Stimulated activated CD8-positive, alpha-beta memory T cell treated with anti-CD3 and anti-CD28 coated beads, Interleukin-2, amount 100 ng/mL, for 1 hour (primary cell): ENCODE measurements around the gene CFAP74.

Source experiments
- DNase-seq, 2 donors: peaks; one replicate each; pipeline ENCODE4 v3.0.0-alpha.2; 2020; ENCODE audit warnings: low read depth in 2 of 2

CFAP74 gene, protein sequence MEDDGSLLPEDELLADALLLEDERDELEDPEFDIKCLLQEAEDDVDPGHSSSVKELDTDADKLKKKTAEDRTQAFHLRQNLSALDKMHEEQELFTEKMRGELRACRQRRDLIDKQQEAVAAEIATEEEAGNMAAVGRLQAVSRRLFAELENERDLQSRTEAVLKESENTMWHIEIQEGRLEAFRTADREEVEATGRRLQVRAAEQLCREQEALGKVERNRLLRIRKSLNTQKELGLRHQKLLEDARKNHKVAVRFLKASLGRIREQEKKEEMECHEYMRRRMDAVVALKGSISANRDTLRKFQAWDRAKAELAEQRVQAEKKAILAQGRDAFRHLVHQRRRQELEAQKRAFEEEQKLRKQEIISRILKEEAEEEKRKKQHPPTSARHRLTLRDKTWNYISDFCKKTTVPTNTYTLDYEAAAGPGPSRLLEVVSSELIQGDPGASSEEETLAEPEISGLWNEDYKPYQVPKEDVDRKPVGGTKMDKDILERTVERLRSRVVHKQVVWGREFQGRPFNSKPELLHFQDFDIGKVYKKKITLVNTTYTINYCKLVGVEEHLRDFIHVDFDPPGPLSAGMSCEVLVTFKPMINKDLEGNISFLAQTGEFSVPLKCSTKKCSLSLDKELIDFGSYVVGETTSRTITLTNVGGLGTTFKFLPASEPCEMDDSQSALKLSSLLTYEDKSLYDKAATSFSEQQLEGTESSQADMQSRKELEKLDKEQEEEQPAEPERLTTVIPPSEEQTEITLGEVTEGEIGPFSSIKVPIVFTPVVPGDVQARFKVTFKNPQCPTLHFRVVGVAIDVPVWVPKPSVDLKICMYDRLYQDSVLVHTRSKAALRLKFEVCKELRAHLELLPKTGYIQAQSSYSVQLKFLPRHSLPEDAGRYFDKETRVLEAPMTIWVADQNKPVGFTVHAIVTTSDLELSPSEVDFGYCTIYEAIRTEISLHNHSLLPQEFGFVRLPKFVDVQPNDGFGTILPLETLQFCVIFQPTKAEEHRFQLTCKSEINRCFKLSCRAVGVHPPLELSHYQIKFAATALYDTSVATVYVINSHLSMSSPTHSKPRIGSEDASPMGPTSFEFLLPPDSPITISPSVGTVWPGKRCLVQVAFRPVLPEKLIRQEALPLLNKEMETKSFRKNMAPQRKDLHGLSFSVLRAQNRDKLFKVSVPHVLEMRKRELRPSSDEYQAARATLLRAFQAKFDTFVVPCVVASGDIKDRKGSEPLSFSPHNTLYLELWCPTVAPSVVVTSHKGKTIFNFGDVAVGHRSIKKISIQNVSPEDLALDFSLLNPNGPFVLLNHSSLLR (N-terminal part only)

DNA sequence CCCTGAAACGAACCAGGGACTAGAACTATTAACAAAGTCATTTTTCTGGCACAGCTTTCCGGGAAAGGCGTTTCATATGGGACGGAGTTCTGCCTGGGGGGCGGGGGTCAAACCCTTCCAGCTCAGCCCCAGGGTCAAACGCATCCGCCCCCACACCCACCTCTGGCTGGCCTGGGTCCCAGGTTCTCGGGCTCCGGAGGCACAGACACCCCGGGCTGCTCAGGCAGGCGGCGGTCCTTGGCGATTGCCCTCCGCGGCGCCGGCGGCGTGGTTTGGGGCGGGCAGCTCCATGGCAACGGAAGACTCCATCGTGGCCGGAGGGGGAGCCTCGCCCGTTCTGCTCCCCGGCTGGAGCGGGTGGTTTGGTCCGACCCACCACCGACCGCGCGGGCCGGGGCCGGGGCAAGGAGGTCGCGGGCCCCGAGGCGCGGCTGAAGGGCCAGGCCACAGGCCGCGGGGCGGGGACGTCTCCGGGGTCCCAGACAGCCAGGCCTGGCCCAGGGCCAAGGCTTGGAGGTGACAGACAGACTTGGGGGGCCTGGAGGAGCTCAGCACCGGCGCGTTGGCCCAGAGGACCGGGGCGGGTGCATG, at the start of gene CFAP74:
TSS of gene CFAP74 (minus strand) at position 246 of the 591 bp plus-strand sequence. CDS start 12,830 bp downstream, outside the sequence.
- DNase-seq = no peak

DNA sequence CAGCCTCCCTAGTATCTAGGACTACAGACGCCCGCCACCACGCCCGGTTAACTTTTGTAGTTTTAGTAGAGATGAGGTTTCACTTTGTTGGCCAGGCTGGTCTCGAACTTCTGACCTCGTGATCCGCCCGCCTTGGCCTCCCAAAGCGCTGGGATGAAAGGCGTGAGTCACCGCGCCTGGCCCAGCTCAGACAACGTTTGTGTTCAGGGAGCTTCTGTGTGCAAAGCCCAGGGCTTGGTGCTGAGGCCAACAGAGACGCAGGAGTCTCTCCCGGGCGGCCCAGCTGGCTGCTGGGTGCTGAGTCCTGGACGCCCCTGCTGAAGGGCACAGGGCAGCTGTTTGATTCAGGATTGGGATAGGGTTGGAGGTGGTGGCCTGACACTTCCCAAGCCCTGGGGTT, 49.6 kb upstream of the CFAP74 start:
- no peak for DNase-seq

DNA sequence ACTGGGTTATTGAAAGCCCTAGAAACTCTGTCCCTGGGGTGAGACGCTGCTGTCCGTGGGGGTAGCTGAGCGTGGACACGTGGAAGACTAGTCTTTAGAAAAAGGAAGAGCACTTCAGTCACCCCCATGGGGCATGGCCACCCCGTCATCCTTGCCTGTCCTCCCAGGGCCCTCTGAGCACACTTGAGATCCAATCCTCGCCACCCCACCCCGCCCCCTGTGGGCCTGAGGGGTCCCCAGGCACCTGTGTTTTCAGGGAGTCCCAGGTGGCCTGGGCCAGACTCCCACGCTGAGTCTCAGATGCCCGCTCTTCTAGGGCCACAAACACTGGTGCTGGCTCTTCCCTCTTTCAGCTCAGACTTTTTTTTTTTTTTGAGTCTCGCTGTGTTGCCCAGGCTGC, 49.2 kb upstream of the CFAP74 start:
- DNase-seq = no peak

DNA sequence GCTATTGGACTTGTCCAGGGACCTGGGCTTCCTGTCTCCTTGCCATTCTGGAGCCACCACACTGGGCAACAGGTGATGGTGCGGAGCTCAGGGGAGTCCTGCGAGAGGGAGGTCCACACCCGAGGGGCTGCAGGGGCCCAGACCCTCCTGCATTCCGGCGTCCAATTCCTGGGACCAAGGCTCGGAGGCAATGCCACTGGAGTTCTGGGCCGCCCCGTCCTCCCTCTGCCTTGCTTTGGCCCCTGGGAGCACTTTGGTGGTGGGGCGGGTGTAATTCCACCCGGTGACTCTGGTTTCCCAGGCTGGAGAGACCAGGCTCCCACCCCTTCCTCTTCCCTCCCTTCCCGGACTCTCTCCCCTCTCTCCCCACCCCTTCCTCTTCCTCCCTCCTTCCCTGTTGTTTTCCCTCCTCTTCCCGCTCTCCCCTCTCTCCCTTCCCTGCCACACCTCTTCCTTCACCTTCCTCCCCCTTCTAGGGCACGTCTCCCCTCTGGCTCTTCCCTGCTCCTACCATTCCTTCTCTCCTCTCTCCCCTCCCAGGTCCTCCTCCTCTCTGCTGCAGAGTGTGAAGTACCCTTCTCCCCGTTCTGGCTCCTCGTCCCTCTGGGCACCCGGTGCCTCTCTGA, 48.6 kb upstream of the CFAP74 start:
- DNase-seq = no peak

DNA sequence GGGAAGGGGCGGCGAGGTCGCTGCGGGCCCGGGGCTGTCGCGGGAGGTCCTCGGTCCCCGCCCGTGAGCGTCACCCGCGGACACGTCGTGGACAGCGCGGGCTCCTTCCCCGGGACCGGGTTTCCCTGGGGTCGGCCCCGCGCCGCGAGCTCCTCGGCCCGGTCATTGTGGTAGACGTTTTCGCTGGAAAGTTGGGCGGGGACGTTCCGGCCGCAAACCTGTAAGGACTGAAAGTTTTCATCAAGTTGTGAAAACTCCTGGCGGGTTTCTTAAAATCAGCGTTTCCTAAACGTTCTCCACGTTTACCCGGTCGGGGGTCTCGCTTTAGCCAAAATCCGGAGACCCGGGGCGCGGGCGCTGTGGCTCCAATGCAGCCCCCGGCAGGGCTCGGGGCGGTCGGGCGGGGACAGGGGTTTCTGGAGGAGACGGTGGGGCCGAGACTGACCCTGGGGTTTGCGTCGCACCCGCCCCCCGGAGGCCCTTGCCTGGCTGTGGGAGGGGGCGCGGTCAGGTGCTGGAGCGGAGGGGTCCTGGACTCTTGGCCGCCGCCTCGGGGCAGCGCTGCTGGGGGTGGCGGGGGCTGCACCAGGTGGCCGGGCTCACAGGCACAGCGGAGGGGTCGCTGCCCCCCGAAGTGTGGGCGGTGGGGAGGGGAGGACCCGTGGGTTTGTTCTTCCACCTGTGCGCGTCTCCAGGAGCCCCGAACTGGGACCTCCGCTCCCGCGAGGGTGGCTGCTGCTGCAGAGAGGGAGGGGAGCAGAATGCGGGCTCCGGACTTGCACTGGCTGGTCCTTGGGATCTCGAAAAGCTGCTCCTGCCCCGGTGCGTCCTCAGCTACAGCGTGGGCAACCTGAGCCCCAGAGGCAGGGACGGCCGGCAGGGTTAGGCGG, 47.5 kb upstream of the CFAP74 start:
- no peak for DNase-seq

DNA sequence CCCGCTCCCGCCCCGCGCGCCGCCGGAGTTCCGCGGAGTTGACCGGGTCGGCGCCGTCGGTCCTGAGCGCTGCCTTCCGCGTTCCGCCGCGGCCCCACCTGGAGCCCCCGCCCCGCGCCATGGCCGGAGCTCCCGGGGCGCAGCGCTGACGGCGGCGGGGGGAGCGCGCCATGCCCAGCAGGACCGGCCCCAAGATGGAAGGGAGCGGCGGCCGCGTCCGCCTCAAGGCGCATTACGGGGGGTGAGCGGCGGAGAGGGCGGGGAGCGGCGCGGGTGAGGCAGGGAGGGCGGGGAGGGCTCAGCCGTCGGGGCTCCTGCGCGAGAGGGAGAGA, 46.8 kb upstream of the CFAP74 start:
- peak in 1 of 2 donors; percentile 11 for DNase-seq

DNA sequence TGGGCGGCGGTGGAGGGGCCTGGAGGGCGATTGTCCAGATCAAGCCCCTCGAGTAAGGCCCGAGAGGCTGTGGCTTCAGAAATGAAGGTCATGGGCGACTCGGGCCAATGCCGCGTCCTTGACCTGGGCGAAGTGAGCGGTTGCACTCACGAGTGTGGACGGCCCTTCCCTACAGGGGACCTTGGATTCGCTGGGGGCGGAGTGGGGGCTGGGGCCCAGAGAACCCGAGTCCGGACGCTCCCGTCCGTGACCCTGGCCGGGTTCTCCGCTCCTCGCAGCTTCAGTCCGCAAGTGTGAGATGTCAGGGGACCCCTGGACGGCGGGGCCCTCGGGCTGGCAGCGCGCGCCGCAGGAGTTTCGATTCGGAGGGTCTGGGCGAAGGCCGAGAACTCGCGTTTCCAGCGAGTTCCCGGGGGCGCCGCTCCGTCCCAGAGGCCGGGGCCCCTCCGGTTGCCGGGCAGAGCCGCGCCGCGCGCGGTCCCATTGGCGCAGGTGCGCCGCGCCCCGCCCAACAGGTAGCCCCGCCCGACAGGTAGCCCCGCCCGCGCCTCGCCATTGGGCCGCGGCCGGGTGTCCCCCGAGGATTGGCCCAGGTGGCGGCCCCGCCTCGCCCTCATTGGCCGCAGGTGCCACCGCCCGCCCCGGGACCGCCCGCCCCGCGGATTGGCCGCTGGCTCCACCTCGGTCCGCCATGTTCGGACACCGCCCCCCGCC, 46.3 kb upstream of the CFAP74 start, which contains the start of gene PRKCZ:
TSS of gene PRKCZ (plus strand) at position 694 of the 714 bp plus-strand sequence. CDS start 220 bp downstream, outside the sequence.
- peak; percentile 85 to 91 for DNase-seq

DNA sequence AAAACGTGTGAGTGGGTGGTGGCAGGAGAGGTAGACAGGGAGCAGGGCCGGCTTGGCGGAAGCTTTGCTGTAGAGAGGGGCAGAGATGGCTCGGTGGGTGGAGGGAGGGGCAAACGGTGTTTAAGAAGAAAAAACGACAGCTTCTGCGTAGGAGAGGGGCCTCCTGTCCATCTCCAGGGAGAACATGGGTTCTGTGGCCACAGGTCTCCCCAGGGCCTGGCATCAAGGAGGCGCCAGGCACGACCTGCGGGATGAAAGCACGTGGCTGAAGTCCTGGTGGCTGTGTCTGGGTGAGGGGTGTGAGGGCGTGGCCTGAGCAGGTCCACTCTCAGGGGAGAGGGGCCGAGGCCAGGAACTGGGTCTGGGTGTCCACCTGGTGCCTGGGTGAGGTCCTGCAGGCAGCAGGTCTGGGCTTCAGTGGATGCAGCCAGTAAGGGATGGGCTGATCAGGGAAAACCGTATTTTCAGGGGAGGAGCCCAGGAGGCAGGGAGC, 45.7 kb upstream of the CFAP74 start:
- no peak for DNase-seq

DNA sequence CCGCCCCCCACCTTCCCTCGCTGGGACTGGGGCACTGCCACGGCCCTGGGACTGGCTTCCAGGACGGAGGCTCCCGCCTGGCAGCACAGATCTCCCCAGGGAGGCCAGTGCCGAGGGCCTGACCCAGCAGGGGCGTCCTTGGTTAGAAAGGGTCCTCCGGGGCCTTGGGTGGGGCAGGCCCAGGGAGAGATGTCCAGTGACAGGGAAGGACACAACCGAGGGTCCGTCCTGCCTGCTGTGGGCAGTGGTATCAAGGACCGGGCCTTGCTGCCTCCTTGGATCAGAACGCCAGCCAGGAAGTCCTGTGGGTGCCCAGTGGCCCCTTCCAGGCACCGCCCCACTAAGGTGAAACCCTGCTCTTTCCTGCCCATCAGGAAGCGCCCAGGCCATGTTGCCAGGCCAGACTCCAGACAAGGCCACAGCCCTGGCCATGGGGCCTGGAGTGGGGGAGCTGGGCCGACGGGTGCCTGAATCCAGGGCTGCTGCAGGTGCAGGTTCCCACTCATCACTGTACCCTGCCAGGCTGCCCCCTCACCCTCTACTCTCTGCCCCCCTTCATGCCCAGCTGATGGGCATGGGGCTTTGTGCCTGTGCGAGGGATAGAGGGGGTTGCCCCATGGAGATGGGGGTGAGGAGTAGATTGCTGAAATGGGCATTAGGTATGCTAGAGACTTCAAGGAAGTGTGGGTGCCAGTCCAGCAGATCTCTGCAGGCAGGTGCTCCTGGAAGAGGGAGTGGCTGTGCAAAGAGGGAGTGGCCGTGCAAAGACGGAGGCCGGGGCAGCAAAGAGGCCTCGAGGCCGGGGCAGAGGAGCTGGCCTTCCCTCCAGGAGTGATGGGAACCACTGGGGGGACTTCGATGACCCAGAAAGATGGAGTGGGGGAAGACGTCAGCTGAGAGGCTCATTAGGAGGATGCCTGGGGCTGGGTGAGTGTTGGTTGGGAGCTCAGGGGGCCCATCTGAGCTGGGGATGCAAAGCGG, 44.5 kb upstream of the CFAP74 start:
- DNase-seq = no peak

DNA sequence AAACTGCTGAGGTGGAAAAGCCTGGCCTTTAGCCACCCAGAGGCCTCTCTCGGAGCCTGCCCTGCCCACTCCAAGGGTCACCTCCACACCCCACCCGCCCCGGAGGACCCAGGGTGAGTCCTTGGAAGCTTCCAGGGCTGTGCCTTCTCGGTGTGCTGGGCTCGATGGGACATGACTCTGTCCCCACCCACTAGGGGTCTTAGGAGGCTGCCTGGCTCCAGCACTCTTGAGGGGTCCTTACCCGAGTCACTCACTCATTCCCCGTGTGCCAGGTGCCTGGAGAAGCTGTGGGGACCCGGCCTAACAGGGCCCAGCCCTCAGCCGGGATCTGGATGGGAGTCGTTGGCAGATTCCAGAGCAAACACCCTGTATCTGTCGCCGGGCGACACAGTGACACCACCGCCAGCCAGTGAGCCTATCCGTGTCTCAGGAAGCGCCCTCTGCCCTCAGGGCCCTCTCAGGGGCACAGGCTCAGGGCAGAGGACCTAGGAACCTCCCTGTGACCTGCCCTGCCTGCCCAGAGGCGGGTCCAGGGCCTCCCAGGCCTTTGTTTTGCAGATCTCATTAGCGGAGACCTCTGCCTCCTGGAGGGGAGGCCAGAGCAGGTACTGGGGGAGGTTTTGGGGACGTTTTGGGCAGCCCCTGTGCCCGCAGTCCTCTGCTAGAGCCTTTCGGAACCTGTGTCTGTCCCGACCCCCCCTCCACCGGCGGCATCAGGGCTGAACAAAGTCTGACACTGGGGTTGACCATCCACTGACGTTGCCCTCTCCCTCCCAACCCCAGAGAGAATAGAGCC, 43.6 kb upstream of the CFAP74 start:
- DNase-seq = no peak

DNA sequence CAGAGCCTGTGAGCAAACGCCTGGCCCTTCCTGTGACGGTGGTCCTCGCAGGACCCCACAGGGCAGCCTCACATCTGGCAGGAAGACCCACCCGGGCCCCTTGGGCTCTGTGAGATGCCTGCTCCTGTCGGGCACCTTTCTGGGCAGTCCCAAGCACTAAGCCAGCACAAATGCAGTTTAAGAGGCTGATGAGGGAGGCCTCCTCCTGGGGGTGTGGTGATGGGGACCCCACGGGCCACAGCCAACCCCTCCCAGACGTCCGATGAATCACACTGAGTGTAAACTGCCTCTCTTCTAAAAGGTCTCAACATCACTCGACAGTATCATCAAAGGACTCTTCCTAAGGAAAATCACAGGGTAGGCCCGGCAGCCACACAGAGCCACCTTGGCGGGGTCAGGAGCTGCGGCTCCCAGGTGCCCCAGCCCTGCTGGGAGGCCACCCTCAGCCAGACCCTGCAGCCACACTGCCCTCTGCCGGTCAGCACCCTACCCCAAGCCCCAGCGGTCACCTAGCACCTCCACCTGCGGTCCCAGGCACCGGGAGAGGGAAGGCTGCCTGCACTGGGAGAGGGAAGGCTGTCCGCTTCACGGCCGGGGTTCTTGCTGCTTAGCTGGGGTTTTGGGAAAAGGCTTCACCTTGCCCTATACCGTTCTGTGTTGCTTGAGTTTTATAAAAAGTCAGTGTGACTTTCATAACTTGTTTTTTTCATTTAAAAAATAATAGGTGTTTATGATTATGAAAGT, 42.8 kb upstream of the CFAP74 start:
- DNase-seq = no peak

DNA sequence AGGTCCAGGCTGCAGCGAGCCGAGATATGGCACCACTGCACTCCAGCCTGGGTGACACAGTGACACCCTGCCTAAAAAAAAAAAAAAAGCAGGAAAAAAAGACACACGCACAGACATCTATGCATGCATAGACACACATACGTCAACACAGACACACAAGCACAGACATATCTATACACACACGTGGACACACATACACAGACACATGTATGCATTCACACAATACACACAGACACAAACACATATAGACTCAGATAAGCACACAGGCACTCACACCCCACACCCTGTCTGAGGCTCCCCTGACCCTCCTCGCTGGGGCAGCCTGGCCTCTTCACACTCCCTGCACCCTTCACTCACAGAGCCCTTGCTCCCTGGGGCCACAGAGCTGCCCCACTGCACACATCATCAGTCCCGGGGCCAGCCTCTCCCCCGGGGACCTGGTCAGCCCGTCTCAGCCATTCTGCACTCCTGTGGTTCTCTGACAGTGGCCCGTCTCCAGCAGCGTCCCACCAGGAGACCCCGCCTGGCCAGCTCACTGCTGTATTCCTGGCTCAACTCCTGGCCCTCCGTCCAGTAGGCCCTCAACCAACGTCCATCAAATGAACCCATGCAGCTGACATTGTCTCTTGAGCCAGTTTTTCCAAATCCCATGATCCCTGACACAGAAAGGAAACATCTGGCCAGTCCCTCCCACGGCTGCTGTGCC, 42.0 kb upstream of the CFAP74 start:
- DNase-seq = no peak

DNA sequence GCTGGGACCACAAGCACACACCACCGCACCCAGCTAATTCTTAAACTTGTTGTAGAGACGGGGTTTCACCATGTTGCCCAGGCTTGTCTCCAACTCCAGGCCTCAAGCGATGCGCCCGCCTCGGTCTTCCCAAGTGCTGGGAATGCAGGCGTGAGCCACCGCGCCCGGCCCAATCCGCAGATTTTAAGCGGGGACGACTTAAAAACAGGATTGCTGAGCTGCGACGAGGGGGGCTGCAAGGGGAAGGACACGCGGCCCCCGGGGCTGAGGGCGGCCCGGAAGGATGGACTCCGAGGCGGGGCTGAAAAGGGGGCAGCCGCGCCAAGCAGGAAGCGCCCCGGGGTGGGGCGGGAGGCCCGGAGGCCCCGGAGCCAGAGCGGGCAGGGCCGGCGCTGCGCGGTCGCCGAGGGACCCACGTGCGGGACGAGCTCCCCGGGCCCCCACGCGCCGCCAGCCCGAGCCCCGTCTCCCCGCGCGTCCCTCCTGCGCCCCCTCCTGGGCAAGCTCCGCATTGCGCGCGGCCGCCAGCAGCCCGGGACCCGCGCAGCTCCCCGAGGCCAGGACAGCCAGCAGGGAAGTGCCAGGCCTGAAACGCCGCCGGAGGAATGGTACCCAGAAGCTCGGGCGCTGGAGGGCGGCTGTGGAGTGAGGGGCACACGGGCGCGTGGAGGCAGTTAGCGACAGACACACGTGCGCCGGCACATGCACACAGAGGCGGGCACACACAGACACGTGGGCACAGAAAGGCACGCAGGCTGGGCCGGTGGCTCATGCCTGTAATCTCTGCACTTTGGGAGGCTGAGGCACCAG, 41.1 kb upstream of the CFAP74 start:
- DNase-seq = peak; percentile 56 to 68

DNA sequence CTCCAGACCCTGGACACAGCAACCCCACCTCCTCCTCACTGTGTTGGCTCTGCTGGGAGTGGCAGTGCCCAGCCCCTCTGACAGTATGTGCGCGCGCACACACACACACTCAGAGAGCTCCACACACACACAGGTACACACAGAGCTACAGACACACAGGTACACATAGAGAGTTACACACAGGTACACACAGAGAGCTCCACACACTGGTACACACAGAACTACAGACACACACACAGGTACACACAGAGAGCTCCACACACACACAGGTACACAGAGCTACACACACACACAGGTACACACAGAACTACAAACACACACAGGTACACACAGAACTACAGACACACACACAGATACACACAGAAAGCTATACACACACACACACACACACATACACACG, 40.3 kb upstream of the CFAP74 start:
- no peak for DNase-seq
